Panc1 (cell line): ENCODE measurements around the gene AOAH. TPM values are rescaled to one million over a fixed set of nuclear protein-coding genes. Genes with fewer than 3 reads are reported as not detected.

ENCODE experiments used
- ATAC-seq: fragments of 200-7000 bp; cut with Tn5 transposase; 2 replicates; pipeline ENCODE4 v1.9.1; 2020; ENCODE audit warnings: mild to moderate bottlenecking, moderate library complexity
- BruUV-seq: library from RNA; stranded (reverse); fragments of 400-500 nt; replicated peaks from 2 replicates; lab custom pipeline; 2021; lab: Mats Ljungman, UMichigan
- CTCF ChIA-PET: fragments of 300-600 bp; sonication (Branson Sonifier 250); formaldehyde crosslinking; loops from one replicate; lab custom pipeline; 2022; ENCODE audit warnings: antibody characterized with exemption; lab: Charles Lee
- POLR2A ChIA-PET: fragments of 300-600 bp; sonication (Branson Sonifier 250); formaldehyde crosslinking; loops from one replicate; lab custom pipeline; 2022; ENCODE audit warnings: antibody characterized with exemption; lab: Charles Lee
- DNase-seq: peaks from one replicate; pipeline ENCODE4 v3.0.0-alpha.2; 2010; ENCODE audit warnings: low read depth, low spot score
- H3K27ac ChIP-seq: 2 replicates; pipeline ENCODE4 v1.5.1; 2011; ENCODE audit warnings: mild to moderate bottlenecking, low read length, inconsistent platforms
- H3K27me3 ChIP-seq: fragments of 200-500 bp; sonication (Bioruptor generic); 2 replicates; pipeline ENCODE4 v1.6.0; 2014; ENCODE audit warnings: low read length, inconsistent platforms; ENCODE audit not compliant: control insufficient read depth, insufficient read depth
- H3K36me3 ChIP-seq: fragments of 200-500 bp; sonication (Bioruptor generic); 2 replicates; pipeline ENCODE4 v1.5.1; 2014; ENCODE audit warnings: inconsistent platforms, mild to moderate bottlenecking, low read length, moderate library complexity; ENCODE audit not compliant: control insufficient read depth, insufficient read depth
- H3K4me1 ChIP-seq: 2 replicates; pipeline ENCODE4 v1.5.1; 2011; ENCODE audit warnings: inconsistent platforms, mild to moderate bottlenecking, low read length, moderate library complexity; ENCODE audit not compliant: control insufficient read depth, insufficient read depth
- H3K4me3 ChIP-seq, 2 experiments: 2 replicates each; pipeline ENCODE4 v1.5.1; 2011 to 2012; ENCODE audit warnings: low read depth in 2 of 2, low read length in 2 of 2, mild to moderate bottlenecking in 2 of 2, inconsistent platforms in 1 of 2, moderate library complexity in 1 of 2
- H3K9me3 ChIP-seq: fragments of 200-500 bp; sonication (Bioruptor generic); 2 replicates; pipeline ENCODE4 v1.5.1; 2014; ENCODE audit warnings: low read depth, mild to moderate bottlenecking, inconsistent platforms, low read length, moderate library complexity; ENCODE audit not compliant: control insufficient read depth, insufficient read depth
- POLR2AphosphoS5 ChIP-seq: IDR thresholded peaks from 2 replicates; pipeline ENCODE4 v1.6.1; 2012; ENCODE audit warnings: mild to moderate bottlenecking, low read depth, low read length, moderate library complexity
- SIN3A ChIP-seq: IDR thresholded peaks from 2 replicates; pipeline ENCODE4 v1.6.1; 2012; ENCODE audit warnings: low read depth, mild to moderate bottlenecking, low read length, moderate library complexity, borderline replicate concordance; ENCODE audit not compliant: insufficient read depth
- TCF7L2 ChIP-seq: IDR thresholded peaks from 2 replicates; pipeline ENCODE4 v1.6.1; 2011; ENCODE audit warnings: mild to moderate bottlenecking, low read depth, low read length, inconsistent platforms
- in situ Hi-C: cut with HindIII; loops from 2 replicates; pipeline ENCODE4 v1.10.0; 2016; ENCODE audit warnings: low sequenced_read_pairs, low pct_unique_long_range_greater_than_20kb
- intact Hi-C: fragments of 100-400 bp; cut with micrococcal nuclease; formaldehyde crosslinking; loops from one replicate; pipeline ENCODE4 v1.10.0; 2022; ENCODE audit not compliant: unreplicated experiment
- total RNA-seq: library from RNA; stranded (reverse); gene quantifications from one replicate; pipeline ENCODE4 v1.2.1, GENCODE V29; 2021; ENCODE audit not compliant: unreplicated experiment
- TF ChIP-seq, protein P1 (sequence below): fragments of 450-650 bp; IDR thresholded peaks from 2 replicates; pipeline ENCODE4 v1.5.1; 2017; ENCODE audit warnings: mild to moderate bottlenecking
- TF ChIP-seq, protein P2 (sequence below), 2 experiments: IDR thresholded peaks; 2 replicates each; pipeline ENCODE4 v1.6.1; 2011 to 2012; ENCODE audit warnings: low read depth in 2 of 2, control low read depth in 1 of 2, low read length in 1 of 2, mild to moderate bottlenecking in 1 of 2, moderate library complexity in 1 of 2; ENCODE audit not compliant: insufficient read depth in 1 of 2

Gene AOAH
- total RNA-seq, 1 experiment from 2014 or later = 0.31 TPM

DNA sequence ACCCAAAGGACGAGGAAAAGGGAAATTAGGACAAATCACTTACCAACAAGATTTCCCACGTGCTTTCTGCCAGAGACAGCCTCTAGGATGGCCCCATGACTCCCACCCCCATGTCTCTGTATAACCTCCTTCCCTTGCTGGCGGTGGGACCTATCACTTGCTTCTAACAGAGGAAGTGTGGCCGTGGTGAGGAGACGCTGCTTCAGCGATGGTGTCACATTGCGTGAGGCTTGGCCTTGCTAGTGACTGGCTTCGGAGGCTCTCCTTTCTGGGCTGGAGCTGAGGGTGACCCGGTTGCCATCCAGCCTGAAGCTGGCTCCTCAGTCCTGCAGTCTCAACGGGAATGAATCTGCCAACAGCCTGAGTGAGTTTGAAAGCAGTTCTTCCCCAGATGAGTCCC, 210.9 kb downstream of the AOAH start:
- BruUV-seq = no TSS peak
- in situ Hi-C loops = no loop called here
- ATAC-seq = no peak

GRCh38 chr7:36512616-36513015, 211.7 kb downstream of the AOAH start:
- intact Hi-C loops (no loop called here), in situ Hi-C loops (no loop called here)
- H3K4me1 ChIP-seq = peaks cover 8% of the 10 kb centered on the region
- DNase-seq = no peak
- POLR2A ChIA-PET = no interaction called here
- no peak for ATAC-seq
- no peaks in the 10 kb centered on the region for H3K27me3 ChIP-seq
- H3K4me3 ChIP-seq = no peak overlapping the region
- H3K27ac ChIP-seq = no peak overlapping the region
- no TSS peak for BruUV-seq
- TF ChIP-seq POLR2AphosphoS5 = no peak
- TF ChIP-seq, protein P1, sequence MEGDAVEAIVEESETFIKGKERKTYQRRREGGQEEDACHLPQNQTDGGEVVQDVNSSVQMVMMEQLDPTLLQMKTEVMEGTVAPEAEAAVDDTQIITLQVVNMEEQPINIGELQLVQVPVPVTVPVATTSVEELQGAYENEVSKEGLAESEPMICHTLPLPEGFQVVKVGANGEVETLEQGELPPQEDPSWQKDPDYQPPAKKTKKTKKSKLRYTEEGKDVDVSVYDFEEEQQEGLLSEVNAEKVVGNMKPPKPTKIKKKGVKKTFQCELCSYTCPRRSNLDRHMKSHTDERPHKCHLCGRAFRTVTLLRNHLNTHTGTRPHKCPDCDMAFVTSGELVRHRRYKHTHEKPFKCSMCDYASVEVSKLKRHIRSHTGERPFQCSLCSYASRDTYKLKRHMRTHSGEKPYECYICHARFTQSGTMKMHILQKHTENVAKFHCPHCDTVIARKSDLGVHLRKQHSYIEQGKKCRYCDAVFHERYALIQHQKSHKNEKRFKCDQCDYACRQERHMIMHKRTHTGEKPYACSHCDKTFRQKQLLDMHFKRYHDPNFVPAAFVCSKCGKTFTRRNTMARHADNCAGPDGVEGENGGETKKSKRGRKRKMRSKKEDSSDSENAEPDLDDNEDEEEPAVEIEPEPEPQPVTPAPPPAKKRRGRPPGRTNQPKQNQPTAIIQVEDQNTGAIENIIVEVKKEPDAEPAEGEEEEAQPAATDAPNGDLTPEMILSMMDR = no peak
- TF ChIP-seq, protein P2, sequence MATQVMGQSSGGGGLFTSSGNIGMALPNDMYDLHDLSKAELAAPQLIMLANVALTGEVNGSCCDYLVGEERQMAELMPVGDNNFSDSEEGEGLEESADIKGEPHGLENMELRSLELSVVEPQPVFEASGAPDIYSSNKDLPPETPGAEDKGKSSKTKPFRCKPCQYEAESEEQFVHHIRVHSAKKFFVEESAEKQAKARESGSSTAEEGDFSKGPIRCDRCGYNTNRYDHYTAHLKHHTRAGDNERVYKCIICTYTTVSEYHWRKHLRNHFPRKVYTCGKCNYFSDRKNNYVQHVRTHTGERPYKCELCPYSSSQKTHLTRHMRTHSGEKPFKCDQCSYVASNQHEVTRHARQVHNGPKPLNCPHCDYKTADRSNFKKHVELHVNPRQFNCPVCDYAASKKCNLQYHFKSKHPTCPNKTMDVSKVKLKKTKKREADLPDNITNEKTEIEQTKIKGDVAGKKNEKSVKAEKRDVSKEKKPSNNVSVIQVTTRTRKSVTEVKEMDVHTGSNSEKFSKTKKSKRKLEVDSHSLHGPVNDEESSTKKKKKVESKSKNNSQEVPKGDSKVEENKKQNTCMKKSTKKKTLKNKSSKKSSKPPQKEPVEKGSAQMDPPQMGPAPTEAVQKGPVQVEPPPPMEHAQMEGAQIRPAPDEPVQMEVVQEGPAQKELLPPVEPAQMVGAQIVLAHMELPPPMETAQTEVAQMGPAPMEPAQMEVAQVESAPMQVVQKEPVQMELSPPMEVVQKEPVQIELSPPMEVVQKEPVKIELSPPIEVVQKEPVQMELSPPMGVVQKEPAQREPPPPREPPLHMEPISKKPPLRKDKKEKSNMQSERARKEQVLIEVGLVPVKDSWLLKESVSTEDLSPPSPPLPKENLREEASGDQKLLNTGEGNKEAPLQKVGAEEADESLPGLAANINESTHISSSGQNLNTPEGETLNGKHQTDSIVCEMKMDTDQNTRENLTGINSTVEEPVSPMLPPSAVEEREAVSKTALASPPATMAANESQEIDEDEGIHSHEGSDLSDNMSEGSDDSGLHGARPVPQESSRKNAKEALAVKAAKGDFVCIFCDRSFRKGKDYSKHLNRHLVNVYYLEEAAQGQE (IDR thresholded peaks at IDR 0.05; ENCODE audit: insufficient read depth in 1 of 2, low read depth in 2 of 2, low read length in 1 of 2) = no peak
- H3K9me3 ChIP-seq = no peaks in the 10 kb centered on the region
- no peaks in the 10 kb centered on the region for H3K36me3 ChIP-seq
- CTCF ChIA-PET = no interaction called here

More for the DNA sequence above, 210.9 kb downstream of the AOAH start:
- no peak for DNase-seq
- ChIA-PET POLR2A (no interaction called here), CTCF (no interaction called here)
- Histone ChIP-seq H3K4me1 (peaks cover 6% of the 10 kb centered on the region), H3K36me3 (no peaks in the 10 kb centered on the region), H3K27ac (no peak overlapping the region), H3K4me3 (no peak overlapping the region), H3K27me3 (no peaks in the 10 kb centered on the region), H3K9me3 (no peaks in the 10 kb centered on the region)
- intact Hi-C loops = no loop called here
- TF ChIP-seq POLR2AphosphoS5 (no peak), SIN3A (no peak), TCF7L2 (no peak)
- TF ChIP-seq, protein P1 = no peak
- TF ChIP-seq, protein P2 (IDR thresholded peaks at IDR 0.05; ENCODE audit: insufficient read depth in 1 of 2, low read depth in 2 of 2, low read length in 1 of 2) = no peak
